Posterior cingulate gyrus (tissue), 11 donors: ENCODE data around the gene KCTD11.
A peak's percentile ranks its signal among the peaks of the same experiment; 100 is the strongest.
"Not testable (repeated sequence)": the region's sequence is repeated elsewhere in the genome, so short reads cannot be mapped to it uniquely, and the experiment has no call there.

Source experiments
- DNase-seq, 10 donors: peaks; one replicate each; pipeline versions ENCODE4 v3.0.0 to v3.0.0-alpha.2; 2020 to 2021; ENCODE audit warnings: mixed read lengths in 3 of 10
- intact Hi-C: fragments of 100-400 bp; cut with DNase I; formaldehyde crosslinking; loops from one replicate; pipeline ENCODE4 v1.15.1; 2023

KCTD11 gene

DNA sequence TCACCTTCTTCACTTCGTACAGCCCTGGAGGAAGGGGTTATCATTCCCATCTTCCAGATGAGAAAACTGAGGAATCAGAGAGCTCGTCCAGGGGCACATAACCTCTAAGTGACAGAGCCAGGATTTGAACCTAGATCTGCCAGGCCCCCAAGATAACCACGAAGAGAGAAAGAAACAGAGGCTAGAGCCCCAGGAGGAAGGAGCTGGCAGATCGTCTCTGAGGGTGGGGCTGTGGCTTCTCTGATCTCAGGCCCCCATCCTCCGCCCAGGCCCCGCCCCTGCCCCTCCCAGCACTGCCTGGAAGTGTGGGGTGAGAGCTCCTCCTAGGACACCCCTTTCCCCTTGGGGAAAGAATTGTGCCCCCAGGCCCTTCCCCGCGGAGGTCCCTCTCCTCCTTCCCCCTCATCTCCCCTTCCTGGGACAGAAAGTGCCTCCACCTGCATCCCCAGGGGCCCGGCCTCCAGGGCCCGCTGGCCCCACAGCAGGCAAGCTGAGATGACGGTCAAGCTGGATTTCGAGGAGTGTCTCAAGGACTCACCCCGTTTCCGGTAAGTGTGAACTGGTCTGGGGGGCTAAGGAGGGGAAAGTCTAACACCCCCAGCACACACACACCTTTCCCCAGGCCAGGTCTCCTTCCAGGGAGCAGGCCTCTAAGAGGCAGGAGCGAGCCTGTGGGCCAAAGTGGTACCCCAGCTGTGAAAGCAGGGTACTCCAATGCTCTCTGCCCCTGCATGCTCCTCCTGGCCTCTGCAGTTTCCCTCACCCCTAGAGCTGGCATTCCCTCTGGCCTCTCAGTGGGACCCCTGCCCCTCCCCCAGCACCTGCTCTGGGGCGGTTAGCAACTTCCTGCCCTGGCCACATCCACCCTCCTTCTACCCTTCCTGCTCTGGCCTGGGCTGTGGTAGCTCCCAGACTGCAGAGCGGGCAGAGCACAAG, 15.5 kb upstream of the KCTD11 start, which contains the start of gene ACAP1:
Gene ACAP1 (plus strand): TSS at position 290 of the 936 bp plus-strand sequence. CDS start 206 bp downstream, at position 496.
- intact Hi-C loops = no loop called here
- DNase-seq = no peak

GRCh38 chr17:7337600-7337999, 14.4 kb upstream of the KCTD11 start:
- intact Hi-C loops, DNase-seq: not testable (repeated sequence)

- intact Hi-C loops = no loop called here
- no peak for DNase-seq
Observed at GRCh38 chr17:7340179-7340578, 11.8 kb upstream of the KCTD11 start.

GRCh38 chr17:7341842-7342241, 10.1 kb upstream of the KCTD11 start:
- DNase-seq = no peak
- intact Hi-C loops = no loop called here

- no peak for DNase-seq
- intact Hi-C loops = no loop called here
Observed at GRCh38 chr17:7343250-7343649, 8.7 kb upstream of the KCTD11 start.

DNA sequence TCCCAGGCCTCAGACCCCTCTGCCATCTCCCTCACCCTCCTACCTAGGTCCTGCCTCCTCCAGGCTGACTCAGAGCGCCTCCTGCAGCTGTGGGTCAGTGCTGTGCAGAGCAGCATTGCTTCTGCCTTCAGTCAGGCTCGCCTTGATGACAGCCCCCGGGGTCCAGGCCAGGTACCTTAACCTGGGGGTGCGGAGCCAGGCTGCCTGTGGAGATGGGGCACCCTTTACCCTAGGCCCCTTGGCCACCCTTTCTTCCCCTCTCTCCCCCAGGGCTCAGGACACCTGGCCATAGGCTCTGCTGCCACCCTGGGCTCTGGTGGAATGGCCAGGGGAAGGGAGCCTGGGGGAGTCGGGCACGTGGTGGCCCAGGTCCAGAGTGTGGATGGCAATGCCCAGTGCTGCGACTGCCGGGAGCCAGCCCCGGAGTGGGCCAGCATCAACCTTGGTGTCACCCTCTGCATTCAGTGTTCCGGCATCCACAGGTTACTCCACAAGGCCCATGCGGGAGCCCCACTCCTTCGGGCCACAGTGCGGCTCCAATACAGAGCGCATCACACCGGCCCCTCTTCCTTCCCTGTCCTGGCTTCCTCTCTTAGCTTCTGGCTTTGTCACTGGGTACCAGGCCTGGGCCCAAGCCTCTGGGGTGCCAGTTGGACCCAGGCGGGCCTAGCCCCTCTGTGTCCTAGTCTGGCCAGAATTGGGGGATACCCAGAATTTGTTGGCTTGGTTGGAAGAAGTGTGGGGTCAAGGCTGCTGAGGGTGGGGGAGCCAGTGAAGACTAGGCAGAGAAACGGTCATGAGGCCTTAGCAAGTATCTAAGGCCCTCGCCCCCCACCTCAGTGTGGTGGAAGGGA, 5.0 kb upstream of the KCTD11 start:
- peak in 1 of 10 donors; percentile 68 for DNase-seq
- intact Hi-C loops = no loop called here

- intact Hi-C loops = no loop called here
- DNase-seq = peak in 1 of 10 donors; percentile 69
Observed at GRCh38 chr17:7347630-7348477, 4.1 kb upstream of the KCTD11 start.

DNA sequence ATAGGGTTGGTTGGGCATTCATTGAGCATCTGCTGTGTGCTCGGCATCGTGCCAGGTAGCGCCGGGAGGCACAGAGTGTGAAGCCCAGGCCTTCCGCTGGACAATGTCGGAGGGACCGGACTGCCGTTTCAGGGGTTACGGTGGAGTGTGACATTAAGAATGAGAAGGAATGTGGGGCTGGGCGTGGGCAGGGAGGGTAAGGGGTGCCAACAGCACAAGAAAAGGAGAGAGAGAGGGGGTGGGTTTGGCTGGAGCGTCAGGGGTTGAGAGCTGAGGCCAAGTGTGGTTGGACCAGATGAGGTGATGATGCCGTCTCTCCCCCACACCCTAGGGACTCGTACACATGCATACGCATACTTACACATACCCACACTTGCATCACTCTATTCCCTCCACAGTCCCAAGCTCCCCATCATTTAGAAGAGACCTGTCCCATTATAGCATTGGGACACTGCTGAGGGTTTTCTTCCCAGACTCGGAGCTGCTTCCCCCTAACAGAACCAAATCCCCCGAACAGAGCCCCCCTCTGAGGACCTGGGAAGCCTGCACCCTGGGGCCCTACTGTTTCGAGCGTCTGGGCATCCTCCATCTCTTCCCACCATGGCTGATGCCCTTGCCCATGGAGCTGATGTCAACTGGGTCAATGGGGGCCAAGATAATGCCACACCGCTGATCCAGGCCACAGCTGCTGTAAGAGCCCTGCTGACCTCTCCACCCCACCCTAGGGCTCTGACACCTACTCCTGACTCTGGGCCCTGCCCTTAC, 3.3 kb upstream of the KCTD11 start:
- peak in 1 of 10 donors; percentile 72 for DNase-seq
- intact Hi-C loops = no loop called here

DNA sequence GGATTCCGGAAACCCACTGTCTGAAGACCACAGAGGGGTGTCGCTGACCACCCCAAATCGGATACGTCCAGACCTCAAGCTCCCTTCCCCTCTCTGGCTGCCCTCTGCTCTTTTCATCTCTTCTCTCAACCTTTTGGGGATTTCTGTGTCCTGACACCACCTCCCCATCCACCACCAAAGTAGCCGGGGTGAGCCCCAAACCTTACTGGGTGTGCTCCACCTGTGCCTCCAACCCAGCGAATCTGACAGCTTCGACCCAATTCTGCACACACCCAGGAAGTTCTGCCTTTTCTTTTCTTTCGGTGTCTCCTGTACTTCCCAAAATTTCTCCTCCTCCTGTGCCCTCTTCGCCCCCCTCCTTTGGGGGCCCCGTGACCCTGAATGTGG, 534 bp downstream of the KCTD11 start:
- intact Hi-C loops = loop anchor here (5.0 to 10.0 kb wide), 3 partner anchors 35 to 210 kb away; partner anchors contain the start of genes POLR2A, SENP3 and SLC35G6
- no peak for DNase-seq

DNA sequence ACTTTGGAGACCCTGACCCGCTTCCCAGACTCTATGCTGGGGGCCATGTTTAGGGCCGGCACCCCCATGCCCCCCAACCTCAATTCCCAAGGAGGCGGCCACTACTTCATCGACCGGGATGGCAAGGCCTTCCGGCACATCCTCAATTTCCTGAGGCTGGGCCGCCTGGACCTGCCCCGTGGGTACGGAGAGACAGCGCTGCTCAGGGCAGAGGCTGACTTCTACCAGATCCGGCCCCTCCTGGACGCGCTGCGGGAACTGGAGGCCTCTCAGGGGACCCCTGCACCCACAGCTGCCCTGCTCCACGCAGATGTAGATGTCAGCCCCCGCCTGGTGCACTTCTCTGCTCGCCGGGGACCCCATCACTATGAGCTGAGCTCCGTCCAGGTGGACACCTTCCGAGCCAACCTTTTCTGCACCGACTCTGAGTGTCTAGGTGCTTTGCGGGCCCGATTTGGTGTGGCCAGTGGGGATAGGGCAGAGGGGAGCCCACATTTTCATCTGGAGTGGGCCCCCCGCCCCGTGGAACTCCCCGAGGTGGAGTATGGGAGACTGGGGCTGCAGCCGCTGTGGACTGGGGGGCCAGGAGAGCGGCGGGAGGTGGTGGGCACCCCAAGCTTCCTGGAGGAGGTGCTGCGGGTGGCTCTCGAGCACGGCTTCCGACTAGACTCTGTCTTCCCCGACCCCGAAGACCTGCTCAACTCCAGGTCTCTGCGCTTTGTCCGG, 1.1 kb downstream of the KCTD11 start:
- intact Hi-C loops = loop anchor here (5.0 to 10.0 kb wide), 3 partner anchors 34 to 209 kb away; partner anchors contain the start of genes POLR2A, SENP3 and SLC35G6
- no peak for DNase-seq

- no peak for DNase-seq
- intact Hi-C loops = loop anchor here (5.0 to 10.0 kb wide), 3 partner anchors 33 to 208 kb away; partner anchors contain the start of genes POLR2A, SENP3 and SLC35G6
Observed at GRCh38 chr17:7354262-7354843, 2.4 kb downstream of the KCTD11 start.

- DNase-seq = peak in 8 of 10 donors; percentile 48 to 96 (median 71)
- intact Hi-C loops = loop anchor here (5.0 to 10.0 kb wide), 2 partner anchors 82 to 130 kb away; partner anchors contain the start of genes FGF11, POLR2A, SLC35G6 and TMEM102
Observed at GRCh38 chr17:7355053-7355452, 3.1 kb downstream of the KCTD11 start, which contains the start of gene TMEM95. TSS of gene TMEM95 (plus strand) at chr17:7355156. CDS start at chr17:7355205, 49 bp downstream.

- intact Hi-C loops = loop anchor here (5.0 to 10.0 kb wide), 2 partner anchors 82 to 129 kb away; partner anchors contain the start of genes FGF11, POLR2A, SLC35G6 and TMEM102
- DNase-seq = no peak
Observed at GRCh38 chr17:7355573-7355972, 3.6 kb downstream of the KCTD11 start.

- DNase-seq = peak; percentile 47 to 96 (median 74)
- intact Hi-C loops = loop anchor here (5.0 to 10.0 kb wide), 2 partner anchors 81 to 129 kb away; partner anchors contain the start of genes FGF11, POLR2A, SLC35G6 and TMEM102
Observed at GRCh38 chr17:7356072-7356549, 4.1 kb downstream of the KCTD11 start.

DNA sequence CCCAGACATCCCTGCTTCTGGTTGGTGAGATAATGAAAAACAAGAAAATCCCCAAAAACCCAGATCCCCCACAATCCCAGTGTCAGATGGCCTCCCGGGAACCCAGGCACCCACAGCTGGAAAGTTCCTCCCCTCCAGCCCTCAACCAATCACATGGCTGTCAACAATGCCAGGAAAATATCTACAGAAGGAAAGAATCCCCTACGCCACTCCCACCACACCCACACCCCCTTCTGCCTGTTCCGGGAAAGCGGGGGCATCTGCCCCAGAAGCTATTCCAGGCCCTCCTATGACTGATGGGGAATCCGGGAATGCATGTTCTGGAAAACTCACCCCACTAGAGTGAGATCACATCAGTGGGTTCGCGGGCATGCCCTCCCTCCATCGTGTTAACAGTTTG, 4.8 kb downstream of the KCTD11 start:
- DNase-seq = no peak
- intact Hi-C loops = loop anchor here (5.0 to 10.0 kb wide), 2 partner anchors 81 to 128 kb away; partner anchors contain the start of genes FGF11, POLR2A, SLC35G6 and TMEM102

GRCh38 chr17:7357381-7357780, 5.4 kb downstream of the KCTD11 start:
- no peak for DNase-seq
- intact Hi-C loops = loop anchor here (5.0 to 10.0 kb wide), 2 partner anchors 80 to 127 kb away; partner anchors contain the start of genes FGF11, POLR2A, SLC35G6 and TMEM102

DNA sequence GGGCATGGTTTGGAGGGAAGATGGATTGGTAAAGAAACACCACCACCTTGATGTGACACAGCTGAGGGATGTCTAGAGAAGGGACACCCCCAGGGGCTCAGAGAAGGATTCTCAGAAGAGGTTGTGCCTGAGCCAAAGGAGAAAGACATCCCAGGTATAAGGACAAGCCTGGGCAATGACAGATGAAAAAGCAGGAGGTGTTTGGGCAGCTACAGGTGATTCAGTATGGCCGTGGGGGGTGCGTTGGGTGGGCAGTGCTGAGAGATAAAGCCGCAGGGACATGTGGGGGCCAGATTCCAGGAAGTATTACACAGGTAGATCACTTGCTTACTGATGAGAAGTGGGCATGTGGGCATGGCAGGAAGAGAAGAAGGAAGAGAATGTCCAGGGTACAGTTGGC, 9.9 kb downstream of the KCTD11 start:
- DNase-seq = no peak
- intact Hi-C loops = no loop called here
